NCI-H526 treated with DMSO at 0.1 percent for 48 hours (cell line): ENCODE measurements around the gene RPL19.
A peak's percentile ranks its signal among the peaks of the same experiment; 100 is the strongest.

ENCODE experiments used
- DNase-seq: peaks from one replicate; lab custom pipeline; 2025; lab: John Stamatoyannopoulos, UW

The RPL19 gene

DNA sequence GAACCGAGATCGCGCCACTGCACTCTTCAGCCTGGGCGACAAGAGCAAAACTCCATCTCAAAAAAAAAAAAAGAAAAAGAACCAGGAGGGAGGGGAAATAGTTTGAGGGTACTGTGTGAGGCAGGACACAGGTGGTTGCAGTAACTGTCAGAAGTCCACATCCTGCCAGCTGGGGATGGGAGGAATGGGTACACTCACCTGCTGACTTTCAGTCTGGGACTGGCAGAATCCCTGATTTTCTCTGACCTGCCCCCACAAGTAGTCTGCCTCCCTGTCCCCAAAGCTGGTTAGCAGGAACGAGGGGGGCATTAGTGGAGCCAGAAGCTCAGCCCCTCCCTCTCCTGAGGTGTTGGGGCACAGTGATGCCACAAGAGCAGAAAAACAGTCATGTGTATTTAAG is 27.0 kb upstream of the RPL19 start:
- DNase-seq: no peak

DNA sequence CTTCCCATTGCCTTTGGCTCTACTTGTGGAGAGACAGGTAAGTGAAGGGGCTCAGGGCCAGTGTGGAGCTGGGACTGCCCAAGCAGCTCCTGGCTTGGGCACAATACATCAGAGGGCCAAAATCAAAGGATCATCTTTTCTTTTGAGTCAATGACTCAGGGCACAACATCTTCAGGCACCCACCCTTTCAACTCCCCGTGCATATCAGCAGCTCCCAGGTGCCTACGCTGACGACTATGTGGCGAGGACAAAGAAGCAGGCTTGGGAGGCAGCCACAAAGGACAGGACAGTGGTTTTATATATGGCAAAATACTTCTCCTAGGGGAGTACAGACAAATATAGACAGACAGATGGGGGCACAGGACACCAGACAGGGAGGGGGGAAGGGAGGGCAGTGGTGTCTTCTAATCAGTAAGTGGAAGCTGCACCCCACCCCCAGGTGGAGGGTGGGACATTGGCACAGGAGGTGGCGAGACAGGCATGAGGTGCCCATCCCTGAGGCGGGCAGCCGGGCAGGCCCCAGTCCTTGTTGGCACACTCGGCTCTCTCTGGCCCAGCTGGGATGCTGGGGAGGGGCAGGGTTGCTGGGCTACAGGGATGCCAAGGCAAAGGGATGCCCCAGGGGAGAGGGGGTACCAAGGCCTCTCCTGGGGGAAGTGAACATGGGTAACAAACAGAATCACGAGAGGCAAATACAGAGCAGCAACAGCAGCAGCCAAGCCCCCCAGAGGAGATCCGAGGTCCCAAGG is 26.4 kb upstream of the RPL19 start:
- no peak for DNase-seq

DNA sequence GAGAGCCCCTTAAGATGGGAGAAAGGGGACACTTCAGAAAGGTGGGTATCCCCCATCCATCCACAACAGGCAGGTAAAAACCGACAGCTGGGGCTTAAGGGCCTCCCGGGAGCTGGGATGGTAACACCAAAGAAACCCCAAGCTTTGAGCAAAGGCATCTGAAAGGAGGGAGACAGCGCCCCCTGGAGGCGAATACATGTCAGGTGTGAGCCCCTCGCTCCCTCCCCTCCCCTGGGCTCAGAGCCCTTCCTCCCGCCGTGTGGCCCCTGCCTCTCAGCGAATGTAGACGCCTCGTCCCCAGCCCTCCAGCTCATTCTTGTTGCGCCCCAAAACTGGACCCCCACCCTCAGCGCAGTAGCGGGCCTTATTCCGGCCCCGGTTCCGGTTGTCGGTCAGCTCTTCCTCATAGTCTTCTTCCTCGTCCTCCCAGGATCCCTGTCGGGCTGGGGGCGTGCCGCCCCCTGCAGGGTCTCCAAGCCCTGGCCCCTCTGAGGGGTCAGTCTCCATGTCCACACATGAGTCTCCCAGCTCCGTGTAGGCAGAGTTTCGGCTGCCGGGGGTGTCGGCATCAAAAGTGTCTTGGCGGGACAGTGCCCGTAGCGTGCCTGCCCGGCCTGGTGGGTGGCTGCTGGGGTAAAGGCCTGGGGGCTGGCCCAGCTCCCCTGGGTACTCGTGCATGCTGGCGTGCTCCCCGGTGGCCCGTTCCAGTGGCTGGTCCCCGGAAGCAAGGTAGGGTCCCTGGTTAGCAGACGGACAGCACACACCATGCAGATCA is 25.0 kb upstream of the RPL19 start:
- DNase-seq: peak; percentile 12

DNA sequence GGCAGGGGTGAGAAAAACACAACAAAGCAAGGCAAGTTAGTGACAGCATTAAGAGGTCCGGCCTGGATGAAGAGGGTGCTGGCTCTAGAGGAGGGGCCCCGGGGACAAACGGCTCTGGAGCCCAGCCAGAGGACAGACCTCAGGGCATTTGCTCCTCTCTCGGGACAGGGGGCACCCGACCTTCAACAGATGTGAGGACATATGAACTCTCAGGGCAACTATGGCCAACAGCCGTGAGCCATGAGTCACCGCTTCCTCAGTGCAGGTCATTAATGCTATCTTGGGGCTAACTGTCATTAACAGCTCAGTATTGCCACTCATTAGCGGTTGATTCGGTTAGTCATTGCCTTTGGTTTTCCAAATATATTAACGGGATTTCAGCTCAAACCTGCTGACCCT is 24.4 kb upstream of the RPL19 start:
- no peak for DNase-seq

DNA sequence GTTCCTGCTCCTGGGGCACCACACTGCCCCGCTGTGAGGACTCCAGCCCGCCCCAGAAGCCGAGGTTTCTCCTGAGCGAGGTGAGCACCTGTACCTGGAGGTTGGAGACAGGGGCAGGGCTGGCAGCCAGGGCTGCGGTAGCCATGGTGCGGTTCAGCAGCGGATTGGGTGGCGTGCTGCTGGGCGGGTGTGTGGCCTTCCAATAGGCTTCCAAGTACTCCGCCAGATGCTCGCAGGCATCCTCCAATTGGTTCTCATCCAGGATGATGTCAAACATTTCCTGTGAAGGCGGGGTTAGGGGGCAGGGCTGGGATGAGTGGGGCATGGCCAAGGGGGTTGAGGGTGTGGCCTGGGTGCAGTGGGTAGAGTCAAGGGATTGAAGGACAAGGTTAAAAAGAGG is 22.8 kb upstream of the RPL19 start:
- DNase-seq: no peak

DNA sequence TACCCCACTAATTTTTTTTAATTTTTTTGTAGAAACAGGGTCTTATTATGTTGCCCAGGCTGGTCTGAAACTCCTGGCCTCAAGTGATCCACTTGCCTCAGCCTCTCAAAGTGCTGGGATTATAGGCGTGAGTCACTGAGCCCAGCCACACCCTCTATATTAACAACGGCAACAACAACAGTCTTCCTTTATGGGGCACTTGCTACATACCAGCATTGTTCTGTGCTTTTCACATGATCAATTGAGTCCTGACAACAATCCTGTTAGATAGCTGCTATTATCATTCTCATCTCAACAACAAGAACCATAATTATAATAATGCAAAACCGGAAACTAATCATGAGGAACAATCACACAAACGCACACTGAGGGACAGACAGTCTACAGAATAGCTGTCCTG is 21.5 kb upstream of the RPL19 start:
- DNase-seq: no peak

DNA sequence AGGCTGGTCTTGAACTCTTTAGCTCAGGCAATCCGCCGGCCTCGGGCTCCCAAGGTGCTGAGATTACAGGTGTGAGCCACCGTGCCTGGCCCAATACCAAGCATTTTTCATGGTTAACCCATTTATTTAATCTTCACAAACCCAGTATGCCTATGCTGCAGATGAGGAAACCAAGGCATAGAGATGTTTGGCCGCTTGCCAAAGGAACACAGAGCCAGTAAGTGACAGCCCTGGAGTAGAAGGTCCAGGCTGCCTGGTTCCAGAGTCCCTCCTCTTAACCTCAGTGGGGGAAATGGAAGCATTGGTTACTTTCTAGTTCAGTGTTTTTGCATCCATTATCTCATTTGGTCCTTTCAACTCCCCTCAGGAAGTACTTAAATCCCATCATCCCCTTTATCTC is 18.8 kb upstream of the RPL19 start:
- DNase-seq: no peak

DNA sequence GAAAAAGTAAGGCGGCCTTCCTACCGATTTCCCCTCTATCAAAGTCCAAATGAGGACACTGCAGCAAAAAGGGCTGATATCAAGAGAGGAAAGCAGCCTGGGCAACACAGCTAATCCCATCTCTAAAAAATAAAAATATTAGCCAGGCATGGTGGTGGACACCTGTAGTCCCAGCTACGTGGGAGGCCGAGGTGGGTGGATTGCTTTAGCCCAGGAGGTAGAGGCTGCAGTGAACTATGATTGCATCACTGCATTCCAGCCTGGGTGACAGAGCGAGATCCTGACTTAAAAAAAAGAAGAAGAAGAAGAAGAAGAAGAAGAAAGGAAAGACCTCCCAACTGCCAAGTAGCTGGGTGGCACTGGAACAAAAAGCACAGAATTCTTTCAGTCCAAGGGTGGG is 17.0 kb upstream of the RPL19 start:
- DNase-seq: no peak

DNA sequence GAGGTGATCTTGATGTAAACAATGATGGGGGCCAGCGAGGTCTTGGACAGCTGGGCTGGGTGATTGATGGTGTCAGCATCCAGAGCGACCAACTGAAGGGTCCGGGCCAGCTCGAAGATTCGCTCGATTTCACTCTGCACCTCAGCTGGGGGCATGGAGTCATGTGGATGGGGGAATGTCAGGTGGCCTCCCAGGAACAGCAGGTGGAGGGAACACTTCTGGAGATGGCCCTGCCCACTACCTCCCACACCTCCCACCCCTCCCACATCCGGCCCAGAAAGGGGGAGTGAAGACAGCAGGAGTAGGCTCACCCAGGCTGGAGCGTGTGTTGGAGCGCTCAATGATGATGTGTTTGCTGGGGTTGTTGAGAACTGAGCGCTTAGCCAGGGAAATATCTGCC is 16.4 kb upstream of the RPL19 start:
- no peak for DNase-seq

DNA sequence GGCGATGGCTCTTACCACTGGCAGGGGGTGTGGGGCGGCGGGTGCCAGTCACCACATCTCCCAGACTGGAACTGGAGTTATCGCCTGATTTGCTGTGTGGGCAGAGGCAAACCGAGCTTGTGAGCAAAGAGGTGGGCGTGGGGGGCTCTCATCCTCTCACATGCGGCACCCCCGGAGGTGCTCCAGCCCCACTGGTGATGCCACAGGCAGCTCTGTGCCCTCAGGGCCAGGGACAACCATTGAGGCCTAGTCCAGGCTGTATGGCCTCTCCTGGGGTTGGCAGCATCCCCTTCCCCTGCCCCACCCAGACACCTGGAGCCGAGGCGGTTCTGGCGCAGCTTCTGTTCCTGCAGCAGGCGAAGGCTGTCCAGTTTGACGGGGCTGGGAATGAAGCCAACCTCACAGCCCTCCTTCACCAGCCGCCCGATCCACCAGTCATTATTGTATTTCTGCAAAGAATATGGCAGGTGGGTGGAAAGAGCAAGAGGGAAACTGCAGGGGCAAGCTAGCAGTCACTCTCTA is 13.5 kb upstream of the RPL19 start:
- DNase-seq: no peak

DNA sequence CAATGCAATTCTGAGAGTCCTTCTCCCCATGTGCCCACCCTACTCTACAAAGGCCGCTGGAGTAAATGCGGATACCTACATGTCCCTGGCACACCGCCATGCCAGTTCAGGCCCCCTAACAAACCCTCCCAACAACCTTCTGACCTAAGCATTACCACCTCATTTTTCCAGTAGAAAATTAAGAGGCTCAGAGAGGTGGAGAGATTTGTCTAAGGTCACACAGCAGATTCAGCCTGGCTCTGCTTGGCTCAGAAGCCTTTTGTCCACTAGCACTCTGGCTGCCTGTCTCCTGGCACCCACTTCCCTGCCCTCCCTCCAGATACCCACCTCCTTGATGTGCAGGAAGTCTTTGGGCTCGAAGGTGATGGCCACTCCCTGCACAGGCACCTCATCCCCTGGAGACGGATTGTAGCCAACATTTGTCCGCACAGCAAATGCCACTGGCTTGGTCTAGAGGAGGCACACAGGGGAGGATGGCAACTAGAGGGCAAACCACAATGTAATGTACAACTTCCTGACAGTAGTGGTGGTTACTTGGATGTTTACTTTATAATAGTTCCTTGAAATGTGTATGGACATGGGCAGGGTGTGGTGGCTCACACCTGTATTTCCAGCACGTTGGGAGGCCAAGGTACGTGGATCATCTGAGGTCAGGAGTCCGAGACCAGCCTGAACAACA is 12.8 kb upstream of the RPL19 start:
- DNase-seq: no peak

DNA sequence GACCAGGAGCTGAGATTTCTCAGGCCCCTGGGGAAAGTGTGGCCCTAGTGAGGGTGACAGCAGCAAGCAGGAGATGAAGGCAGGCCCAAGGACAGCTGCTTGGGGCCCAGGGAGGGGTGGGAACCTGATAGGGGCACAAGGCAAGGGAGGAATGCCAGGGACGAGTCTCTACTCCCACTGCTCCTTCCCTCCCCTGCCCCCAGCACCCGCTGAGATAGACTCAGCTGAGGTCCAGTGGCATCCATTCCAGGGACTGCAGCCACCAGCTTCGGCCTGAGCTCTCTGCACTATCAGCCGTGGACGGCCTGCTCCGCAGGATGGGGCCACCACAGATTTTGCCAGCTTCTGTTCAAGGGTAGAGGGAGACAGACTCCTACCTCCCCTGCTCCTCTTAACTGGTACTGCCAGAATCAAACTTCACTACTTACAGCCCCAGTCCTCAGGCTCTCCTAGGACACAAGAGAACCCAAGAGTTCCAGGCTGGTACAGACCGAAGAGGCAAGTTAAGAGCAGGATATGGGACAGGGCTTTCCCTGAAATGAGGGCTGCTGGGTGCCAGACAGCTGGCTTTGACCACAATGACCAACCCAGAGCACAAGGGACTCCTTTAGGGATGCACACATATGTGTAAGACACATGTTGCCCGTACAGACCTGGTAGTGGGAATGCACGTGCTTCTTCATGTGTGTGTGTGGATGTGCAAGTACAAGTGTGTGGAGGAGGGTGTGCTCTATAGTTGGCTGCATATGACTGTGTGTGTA is 8.2 kb upstream of the RPL19 start:
- DNase-seq: no peak

DNA sequence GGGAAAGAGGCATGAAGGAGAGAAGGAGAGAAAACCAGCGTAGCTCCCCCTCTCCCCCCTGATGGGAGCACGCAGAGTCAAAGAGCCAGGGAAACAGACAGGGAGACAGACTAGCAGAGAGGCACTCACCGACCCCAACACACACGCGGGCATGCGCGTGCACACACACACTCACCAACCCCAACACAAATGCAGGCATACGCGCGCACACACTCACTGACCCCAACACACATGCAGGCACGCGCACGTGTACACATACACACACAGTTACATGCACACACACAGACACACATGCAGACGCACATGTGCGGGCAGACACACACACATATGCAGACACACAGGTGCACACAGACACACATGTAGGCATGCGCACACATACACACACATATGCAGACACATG is 7.2 kb upstream of the RPL19 start:
- no peak for DNase-seq

DNA sequence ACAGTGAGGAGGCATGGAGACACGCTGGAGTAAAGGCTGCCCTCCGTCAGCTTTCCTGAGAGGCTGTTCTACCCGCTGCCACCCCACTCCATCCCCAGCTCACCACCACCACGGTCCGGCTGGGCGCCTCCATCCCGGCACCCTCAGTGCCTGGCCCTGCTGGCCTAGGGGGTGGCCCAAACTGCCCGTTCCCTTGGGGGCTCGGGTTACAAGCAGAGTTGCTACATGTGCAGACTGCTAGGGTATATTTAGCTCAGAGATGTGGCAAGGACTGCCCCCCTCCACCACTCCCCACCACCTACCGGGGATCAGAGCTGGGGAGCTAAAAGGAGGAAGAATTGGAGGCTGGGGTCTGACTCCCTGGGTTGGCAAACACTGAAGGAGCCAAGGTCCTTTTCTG is 6.7 kb upstream of the RPL19 start:
- DNase-seq: no peak

DNA sequence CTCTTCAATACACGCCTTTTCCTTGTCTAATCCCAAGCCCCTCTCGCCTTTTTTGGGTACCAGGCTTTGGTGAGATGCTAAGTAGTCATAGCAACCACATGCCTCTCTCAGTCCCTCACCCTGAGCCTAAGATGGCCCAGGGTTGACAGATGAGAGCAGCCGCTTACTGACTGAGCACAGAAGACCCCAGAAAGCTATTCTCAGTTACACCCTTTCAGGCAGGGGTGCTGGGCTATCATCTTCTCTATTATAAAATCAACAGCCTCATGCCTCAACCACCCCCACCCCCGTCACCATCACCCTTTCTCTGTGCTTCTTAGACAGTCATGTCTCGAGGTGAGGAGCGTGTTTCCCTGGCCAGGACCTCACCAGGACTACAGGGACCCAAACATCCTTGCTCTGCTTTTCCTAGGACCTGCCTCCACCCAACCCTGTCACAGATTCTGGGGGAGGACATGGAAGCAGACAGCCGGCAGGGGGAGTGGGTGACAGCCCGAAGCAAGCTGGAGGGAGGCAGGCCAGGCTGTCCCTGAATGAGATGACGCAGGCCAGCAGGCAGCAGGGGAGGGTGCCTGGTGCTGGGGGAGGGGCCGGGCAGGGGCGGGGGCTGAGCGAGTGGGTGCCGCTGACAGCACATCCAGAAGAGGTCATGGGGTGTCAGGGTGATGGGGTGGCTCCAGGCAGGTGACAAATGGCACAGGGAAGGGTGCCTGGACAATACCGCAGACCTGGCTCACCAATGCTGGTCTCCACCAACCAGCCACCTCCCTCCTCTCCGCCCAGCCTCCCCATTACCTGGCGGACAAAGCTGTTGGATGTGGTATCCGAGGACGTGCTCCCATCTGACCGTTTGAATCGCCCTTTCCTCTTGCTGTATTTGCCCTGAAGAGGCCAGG is 5.7 kb upstream of the RPL19 start:
- DNase-seq: no peak

DNA sequence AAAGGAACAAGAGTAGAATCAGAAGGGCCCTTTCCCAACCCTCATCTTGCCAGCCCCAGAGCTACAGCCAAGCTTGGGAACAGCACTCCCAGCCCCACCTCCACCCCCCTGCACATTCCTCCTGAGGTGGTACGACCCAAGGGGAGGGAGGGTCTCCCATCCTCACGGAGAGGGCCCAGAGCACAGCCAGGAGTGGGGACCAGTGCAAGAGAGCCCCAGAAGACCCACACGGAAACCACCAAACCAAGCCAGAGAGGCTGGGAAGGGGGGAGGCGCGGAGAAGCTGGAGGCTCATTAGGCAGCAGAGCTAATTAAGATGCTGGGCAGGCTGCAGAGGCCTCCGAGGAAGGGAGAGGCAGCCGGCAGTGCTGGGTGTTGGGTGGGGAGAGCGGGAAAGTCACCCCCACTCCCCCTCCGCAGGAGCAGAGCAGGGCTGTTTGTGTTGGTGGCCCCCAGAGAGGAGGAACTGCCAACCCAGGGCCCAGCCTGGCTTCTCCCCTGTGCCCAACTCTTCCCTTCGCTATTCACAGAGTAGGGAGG is 5.0 kb upstream of the RPL19 start:
- DNase-seq: no peak

DNA sequence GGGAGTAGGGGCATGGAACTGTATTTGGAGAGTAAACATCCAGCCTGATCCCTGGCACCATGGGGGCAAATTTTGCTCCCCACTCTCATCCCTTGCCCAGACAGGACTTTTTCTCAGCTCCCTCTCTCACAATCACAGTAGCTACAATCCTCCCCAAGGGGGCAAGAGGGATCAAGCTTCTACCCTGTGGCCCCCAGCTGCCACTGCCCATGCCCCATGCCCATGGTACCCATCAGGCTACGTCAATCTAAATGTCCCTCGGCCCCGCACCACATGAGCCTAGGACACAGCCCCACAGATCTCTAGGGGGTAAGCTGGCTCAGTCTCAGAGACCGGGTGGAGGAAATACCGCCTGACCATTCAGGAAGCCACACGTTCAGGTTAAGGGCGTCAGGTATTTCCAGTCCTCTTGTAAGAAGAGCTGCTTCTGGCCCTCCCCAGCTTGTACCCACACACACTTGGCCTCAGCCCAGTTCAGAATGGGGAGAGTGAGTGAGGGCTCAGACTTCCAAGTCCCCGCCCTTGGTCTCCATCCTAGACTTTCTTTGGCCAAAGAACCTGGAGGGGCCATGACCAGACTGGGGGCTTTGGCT is 4.4 kb upstream of the RPL19 start:
- no peak for DNase-seq

DNA sequence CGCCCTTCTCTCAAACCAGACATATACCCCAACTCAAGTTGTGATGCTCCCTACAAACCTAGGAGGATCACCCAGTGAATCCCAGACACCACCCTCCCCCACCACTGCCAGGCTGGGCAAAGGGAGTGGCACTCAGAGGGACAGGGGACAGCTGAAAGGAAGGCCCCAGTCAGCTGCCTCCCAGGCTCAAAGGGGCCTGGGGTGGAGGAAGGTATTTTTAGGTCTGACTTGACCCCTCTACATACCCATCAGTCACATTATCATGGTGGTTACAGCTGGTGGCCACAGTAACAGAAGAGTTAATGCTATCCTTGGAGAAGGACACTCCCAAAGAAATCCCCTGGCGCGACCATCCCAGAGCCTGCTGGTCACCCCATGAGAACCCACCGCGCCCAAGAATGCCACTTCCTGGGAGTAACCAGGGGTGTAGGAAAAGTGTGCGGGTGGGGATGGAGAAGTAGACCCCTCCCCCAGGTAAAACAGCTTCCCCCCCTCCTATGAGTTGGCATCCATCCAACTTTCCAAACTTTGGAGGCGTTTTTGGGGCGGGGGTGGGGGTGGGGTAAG is 3.8 kb upstream of the RPL19 start:
- DNase-seq: no peak

DNA sequence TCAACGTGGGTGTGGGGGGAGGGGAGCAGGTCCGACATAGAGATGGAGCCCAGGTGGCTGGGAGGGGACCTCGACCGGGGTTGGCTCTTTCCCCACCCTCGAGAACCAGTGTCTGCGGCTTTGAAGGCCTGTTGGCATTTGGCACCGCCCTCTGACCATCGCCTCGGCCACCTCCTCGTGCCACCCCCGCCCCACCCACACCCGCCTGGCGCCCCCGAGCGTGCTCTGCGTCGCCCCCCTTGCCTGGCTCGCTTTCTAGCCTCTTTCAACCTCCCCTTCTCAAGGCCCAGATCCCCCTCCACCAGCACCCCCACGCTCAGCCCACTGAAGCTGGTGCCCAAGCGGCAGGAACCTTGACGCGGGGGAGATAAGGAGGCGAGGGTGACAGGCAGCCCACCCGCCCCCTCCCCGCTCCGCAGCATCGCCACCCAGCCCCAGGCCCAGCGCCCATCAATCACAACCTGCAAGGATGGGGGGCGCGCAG is 3.2 kb upstream of the RPL19 start:
- DNase-seq: no peak
